Activated CD4-positive, alpha-beta T cell treated with anti-CD3 and anti-CD28 coated beads, Interleukin-2, Interleukin-6, amounts not matched to agents 100 ng/mL and 50 ng/mL, durations not matched to agents 16 hours and 8 hours (primary cell): Measurements from ENCODE around the gene MEF2D.

Experiments used
- DNase-seq: peaks from one replicate; pipeline ENCODE4 v3.0.0-alpha.2; 2020

MEF2D gene

DNA sequence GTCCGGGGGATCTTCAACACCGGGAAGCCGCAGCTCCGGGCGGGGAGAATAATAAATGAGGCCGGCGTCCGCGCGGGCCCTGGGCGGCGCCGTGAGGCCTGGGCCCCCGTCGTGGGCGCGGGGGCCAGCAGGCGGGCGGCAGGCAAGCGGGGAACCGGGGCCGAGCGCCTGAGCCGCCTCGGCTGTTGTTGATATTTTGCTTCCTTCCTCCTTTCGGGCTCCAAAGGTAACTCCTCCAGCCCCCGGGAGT is at the start of gene MEF2D:
Gene MEF2D (minus strand): TSS at position 233 of the 250 bp plus-strand sequence. CDS start 17,483 bp downstream, outside the sequence.
- no peak for DNase-seq

- DNase-seq = no peak
These were observed 49.8 kb upstream of the MEF2D start for GRCh38 chr1:156550346-156550745.

- DNase-seq = no peak
These were observed 49.3 kb upstream of the MEF2D start for GRCh38 chr1:156549831-156550230.

- no peak for DNase-seq
These were observed 48.8 kb upstream of the MEF2D start for GRCh38 chr1:156549390-156549789.

GRCh38 chr1:156547982-156548381 is 47.4 kb upstream of the MEF2D start:
- no peak for DNase-seq

DNA sequence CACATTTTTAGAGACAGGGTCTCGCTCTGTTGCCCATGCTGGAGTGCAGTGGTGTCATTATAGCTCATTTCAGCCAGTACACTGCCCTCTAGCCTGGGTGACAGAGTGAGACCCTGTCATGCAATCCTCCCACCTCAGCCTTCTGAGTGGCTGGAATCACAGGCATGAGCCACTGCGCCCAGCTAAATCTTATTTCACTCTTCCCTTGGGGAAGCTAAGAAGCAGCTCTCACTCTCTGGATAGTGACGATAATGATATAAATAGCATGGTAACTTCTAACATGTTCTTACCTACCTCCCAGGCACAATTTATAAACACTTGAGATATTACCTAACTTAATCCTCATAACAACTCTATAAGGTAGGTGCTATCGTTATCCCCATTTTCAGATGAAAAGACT is 46.9 kb upstream of the MEF2D start:
- DNase-seq = no peak

- no peak for DNase-seq
These were observed 45.7 kb upstream of the MEF2D start for GRCh38 chr1:156546267-156546666.

- no peak for DNase-seq
These were observed 44.1 kb upstream of the MEF2D start for GRCh38 chr1:156544592-156545102.

DNA sequence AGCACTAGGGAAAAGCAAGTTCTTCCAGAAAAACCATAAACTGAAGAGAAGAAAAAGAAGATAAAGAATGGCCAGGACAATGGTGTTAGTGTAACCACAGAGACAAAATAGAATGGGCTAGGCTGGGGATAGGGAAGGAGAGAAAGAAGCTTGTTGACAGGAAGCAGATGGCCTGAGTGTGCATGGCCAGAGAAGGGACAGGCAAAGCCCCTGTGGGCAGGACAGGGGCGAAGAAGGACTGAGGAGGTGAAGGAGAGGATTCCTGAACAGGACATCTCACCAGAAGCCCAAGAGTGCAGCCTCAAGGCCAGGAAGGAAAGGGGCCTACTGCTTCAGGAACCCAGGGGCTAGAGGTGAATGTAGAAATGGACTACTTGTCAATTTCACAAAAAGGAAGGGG is 42.5 kb upstream of the MEF2D start:
- DNase-seq = no peak

GRCh38 chr1:156540955-156541354 is 40.4 kb upstream of the MEF2D start:
- no peak for DNase-seq

DNA sequence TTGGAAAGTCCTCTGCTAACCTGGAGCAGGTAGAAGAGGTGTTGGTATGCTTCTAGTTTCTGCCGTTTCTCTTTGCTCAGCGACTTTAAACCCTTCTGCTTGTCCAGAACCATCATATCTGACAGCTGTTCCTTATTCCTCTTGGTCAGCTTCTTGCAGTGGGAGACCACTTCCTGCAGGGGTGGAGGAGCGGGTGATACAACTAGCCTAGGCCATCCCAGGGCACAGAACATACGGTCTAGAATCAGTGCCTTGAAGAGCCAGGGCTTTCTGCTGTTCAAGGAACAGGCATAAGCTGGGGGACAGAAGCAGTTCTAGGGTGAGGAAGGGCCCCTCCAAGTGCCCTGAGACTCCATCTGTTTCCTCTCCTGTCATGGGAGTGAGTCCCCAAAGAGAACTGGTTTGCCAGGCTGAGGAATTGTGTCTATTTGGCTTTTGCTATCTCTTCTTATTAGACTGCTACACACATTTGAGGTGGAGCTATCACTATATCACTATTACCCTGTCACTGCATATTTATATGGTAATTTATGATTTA is 39.3 kb upstream of the MEF2D start:
- no peak for DNase-seq

DNA sequence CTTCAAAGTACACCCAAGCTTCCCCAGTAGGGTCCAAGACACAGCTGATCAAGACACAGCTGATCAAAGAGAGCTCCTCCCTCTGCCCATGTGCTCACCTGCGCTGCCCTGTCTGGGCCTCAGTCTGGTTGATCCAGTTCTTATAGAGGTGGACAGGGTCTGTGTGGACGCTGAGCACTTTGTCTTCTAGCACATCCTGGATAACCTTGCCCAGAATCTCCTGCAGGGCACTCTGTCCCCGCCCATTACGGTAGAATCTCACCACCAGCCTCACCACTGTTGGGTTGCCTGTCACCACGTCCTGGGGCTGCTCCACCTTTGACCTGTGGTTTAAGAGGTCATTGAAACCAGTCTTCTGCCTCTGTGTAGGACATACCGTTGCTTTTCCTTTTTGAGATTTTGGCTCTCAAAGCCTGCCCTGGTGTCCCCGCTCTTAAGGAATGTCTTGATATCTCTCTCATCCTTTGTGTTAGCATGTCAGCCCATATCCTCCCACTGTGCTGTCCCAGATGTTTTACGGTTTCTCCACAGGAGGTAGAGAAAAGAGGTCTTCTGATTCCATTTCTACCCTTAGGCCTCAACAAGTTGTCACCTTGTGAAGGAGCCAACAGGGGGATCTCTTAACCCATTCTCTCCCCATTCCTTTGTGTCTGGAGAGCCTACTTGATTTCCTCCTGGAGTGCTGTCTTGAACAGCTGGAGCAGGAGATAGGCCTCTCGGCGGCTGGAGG is 38.3 kb upstream of the MEF2D start:
- DNase-seq = no peak

DNA sequence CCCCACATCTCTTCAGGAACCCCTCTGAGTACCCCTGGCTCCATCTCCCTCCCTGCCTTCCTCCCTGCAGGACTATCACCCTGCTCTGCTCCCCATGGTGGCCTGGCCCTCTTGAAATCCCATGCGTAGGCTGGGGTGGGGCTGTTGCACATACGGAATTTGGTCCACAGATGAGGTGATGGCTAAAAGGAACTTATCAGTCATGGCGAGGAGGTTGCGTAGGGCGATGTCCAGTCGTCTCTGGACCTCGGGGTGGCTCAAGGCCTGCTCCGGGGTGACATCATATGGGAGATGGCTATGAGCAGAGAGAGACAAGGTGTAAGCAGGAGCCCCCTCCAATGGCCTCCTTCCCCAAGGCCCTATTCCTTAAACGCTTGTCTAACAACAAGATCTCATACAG is 36.5 kb upstream of the MEF2D start:
- no peak for DNase-seq

- no peak for DNase-seq
These were observed 34.0 kb upstream of the MEF2D start for GRCh38 chr1:156534424-156535060.

GRCh38 chr1:156533568-156534220 is 33.1 kb upstream of the MEF2D start:
- DNase-seq = no peak

DNA sequence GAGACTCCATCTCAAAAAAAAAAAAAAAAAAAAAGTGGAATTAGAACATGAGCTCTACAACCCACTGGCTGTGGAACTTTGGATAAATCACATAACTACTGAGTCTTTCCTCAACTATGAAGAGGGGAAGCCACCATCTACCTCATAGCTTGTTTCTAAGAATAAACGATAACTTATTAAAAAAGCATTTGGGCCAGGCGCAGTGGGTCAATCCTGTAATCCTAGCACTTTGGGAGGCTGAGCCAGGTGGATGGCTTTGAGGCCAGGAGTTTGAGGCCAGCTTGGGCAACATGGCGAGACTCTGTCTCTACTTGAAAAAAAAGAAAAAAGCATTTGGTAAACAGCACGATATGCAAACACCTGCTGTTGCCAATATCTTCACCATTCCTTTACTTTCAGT is 31.8 kb upstream of the MEF2D start:
- DNase-seq = no peak

- DNase-seq = no peak
These were observed 29.4 kb upstream of the MEF2D start for GRCh38 chr1:156530006-156530405.

DNA sequence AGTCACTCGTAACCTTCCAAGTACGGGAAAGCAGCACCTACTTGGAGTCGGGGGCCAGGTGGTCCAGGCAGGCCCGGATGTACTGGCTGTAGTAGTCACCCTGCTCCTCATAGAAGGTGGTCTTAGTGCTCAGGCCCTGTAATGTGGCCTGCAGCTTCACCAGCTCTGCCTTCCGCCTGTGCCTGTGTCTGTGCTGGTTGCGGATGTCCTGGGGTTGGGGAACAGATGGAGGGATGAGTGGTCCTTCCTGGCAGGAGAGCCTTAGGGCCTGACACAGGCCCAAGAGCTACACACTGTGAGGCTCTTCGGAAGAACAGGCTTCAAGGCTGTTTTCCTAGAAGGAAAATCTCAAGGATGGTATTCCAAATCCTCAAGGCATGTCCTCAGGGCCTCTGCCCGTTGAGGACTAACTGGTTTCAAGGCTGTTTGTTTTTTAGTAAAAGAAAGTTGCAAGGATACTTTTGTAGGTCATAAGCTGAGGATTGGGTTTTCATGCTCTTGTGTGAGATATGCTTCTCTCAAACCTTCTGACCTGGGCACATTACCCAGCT is 28.4 kb upstream of the MEF2D start:
- DNase-seq = no peak

DNA sequence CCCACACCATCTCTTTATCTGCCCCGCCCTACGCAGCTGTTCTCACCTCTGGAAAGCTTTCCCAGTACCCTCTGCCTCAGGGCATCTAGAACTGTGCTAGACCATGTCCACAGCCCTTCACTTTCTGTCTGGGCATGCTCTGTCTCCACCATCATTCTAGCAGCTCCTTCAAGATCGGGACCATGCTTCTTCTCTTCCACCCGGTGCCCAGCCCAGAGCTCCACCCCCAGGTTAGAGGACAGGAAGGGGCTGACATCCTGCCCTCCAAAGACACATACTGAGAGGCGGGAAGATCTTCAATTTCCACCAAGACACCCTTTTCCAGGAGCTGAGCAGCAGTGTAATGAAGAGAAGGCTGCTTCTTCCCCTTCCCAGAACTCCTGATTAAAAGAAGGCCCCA is 27.7 kb upstream of the MEF2D start:
- no peak for DNase-seq

DNA sequence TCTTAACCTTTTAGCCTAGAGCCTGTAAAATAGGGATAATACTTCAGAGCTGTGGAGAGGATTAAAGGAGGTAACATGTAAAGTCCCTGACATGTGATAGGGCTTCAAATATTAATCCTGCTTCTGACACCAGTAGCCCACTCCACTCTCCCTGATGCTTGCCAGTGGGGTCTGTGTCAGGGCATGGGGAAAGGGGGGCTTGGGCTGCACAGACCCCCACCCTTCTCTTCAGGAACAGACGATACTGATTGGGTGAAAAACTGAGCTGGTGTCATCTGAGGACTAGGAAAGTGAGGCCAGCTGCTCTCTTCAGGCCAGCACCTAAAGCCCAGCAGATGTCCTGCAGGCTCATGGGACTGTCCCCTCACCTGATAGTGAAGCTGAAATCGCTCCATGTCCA is 27.0 kb upstream of the MEF2D start:
- no peak for DNase-seq

- DNase-seq = no peak
These were observed 25.4 kb upstream of the MEF2D start for GRCh38 chr1:156525856-156526489.

DNA sequence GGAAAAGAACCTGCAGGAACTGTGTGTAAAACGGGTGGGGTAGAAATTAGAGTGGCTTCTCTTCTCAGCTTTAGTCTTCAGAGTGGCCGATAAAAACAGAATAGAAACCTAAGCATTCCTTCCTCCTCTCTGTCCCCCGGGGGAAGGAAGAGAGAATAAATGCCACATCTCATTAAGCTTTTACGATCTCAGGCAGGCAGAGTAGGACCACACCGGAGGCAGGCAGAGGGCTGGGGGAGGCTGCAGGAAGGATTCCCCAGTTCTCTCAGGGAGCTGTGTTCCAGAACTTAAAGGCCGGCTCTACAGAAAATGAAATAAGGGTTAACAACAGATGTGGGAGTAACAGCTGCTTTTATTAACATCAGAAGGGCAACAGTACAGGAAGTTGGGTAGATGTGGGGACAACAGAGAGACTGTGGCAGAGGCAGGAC is 24.5 kb upstream of the MEF2D start:
- DNase-seq = no peak

GRCh38 chr1:156524481-156524869 is 23.9 kb upstream of the MEF2D start:
- peak; percentile 25 for DNase-seq
